Activated CD4-positive, alpha-beta T cell treated with anti-CD3 and anti-CD28 coated beads for 48 hours (primary cell): ENCODE measurements around the gene ZNF687.

Experiments
- DNase-seq: peaks from one replicate; pipeline ENCODE4 v3.0.0-alpha.2; 2020

Gene ZNF687

GRCh38 chr1:151282883-151283725, 1.0 kb downstream of the ZNF687 start:
- peak; percentile 28 for DNase-seq

- no peak for DNase-seq
Measured at GRCh38 chr1:151284013-151284577, 2.0 kb downstream of the ZNF687 start.

GRCh38 chr1:151286619-151287340, 4.7 kb downstream of the ZNF687 start:
- no peak for DNase-seq

- DNase-seq, result no peak
Measured at GRCh38 chr1:151287341-151287699, 5.2 kb downstream of the ZNF687 start.

- no peak for DNase-seq
Measured at GRCh38 chr1:151287767-151288500, 5.8 kb downstream of the ZNF687 start.

- no peak for DNase-seq
Measured at GRCh38 chr1:151288502-151288901, 6.4 kb downstream of the ZNF687 start.

- no peak for DNase-seq
Measured at GRCh38 chr1:151289080-151289935, 7.2 kb downstream of the ZNF687 start.

GRCh38 chr1:151289991-151290708, 8.1 kb downstream of the ZNF687 start:
- DNase-seq, result no peak

GRCh38 chr1:151290709-151291303, 8.7 kb downstream of the ZNF687 start:
- no peak for DNase-seq

GRCh38 chr1:151292207-151293030, 10.3 kb downstream of the ZNF687 start:
- no peak for DNase-seq

GRCh38 chr1:151293093-151293492, 11.0 kb downstream of the ZNF687 start:
- DNase-seq, result no peak

GRCh38 chr1:151294742-151295462, 12.8 kb downstream of the ZNF687 start:
- DNase-seq, result no peak

GRCh38 chr1:151309811-151310323, 27.8 kb downstream of the ZNF687 start:
- no peak for DNase-seq

GRCh38 chr1:151311011-151311410, 28.9 kb downstream of the ZNF687 start:
- no peak for DNase-seq

GRCh38 chr1:151311589-151312331, 29.7 kb downstream of the ZNF687 start:
- peak; percentile 91 for DNase-seq

- DNase-seq, result no peak
Measured at GRCh38 chr1:151312411-151312810, 30.3 kb downstream of the ZNF687 start.

GRCh38 chr1:151312826-151313225, 30.7 kb downstream of the ZNF687 start:
- DNase-seq, result no peak

- DNase-seq, result no peak
Measured at GRCh38 chr1:151313501-151313900, 31.4 kb downstream of the ZNF687 start.
